Heart left ventricle (tissue), 16 donors: ENCODE results near the gene FRMD1. TPM values are rescaled to one million over a fixed set of nuclear protein-coding genes. Genes with fewer than 3 reads are reported as not detected.

Source experiments
- ATAC-seq, 4 donors: fragments of 200-7000 bp; cut with Tn5 transposase; one replicate each; pipeline ENCODE4 v1.9.1; 2020 to 2022; ENCODE audit warnings: moderate library complexity in 4 of 4, mild to moderate bottlenecking in 3 of 4, moderate number of reproducible peaks in 1 of 4
- DNase-seq, 5 donors: peaks; one replicate each; pipeline ENCODE4 v3.0.0-alpha.2; 2020
- H3K27ac ChIP-seq, 12 donors: fragments of 200-600 bp; sonication (generic) in 4 of 12; one replicate each; pipeline versions ENCODE4 v1.5.0 to v1.8.0; 2016 to 2022; ENCODE audit warnings: mild to moderate bottlenecking in 2 of 12
- H3K27me3 ChIP-seq, 9 donors: fragments of 200-600 bp; sonication (generic) in 2 of 9; one replicate each; pipeline versions ENCODE4 v1.5.1 to v1.8.0; 2016 to 2022; ENCODE audit warnings: mild to moderate bottlenecking in 3 of 9
- H3K36me3 ChIP-seq, 9 donors: fragments of 200-600 bp; sonication (generic) in 2 of 9; one replicate each; pipeline versions ENCODE4 v1.5.0 to v1.8.0; 2018 to 2022; ENCODE audit warnings: mild to moderate bottlenecking in 2 of 9
- H3K4me1 ChIP-seq, 12 donors: fragments of 200-600 bp; sonication (generic) in 4 of 12; one replicate each; pipeline versions ENCODE4 v1.5.0 to v1.8.0; 2016 to 2022; ENCODE audit warnings: mild to moderate bottlenecking in 3 of 12
- H3K4me3 ChIP-seq, 12 donors: fragments of 200-600 bp; sonication (generic) in 4 of 12; one replicate each; pipeline versions ENCODE4 v1.5.0 to v1.8.0; 2017 to 2022; ENCODE audit warnings: mild to moderate bottlenecking in 9 of 12, moderate library complexity in 4 of 12
- H3K9me3 ChIP-seq, 12 donors: fragments of 200-600 bp; sonication (generic) in 4 of 12; one replicate each; pipeline versions ENCODE4 v1.5.0 to v1.8.0; 2016 to 2022; ENCODE audit warnings: mild to moderate bottlenecking in 1 of 12
- POLR2A ChIP-seq, 2 donors: fragments of 450-650 bp; IDR thresholded peaks; one replicate each; pipeline ENCODE4 v1.6.1; 2017; ENCODE audit warnings: antibody characterized with exemption in 2 of 2, mild to moderate bottlenecking in 2 of 2, moderate library complexity in 2 of 2
- WGBS, 4 donors: extraction: QIAGEN DNeasy Blood & Tissue Kit in 2 of 4; methylation state at CpG; one replicate each; pipeline versions ENCODE4 v1.1.5 to v1.1.7; 2013 to 2018; 5-methylcytosine and 5-hydroxymethylcytosine counted together
- intact Hi-C, 10 donors: fragments of 100-400 bp; cut with DNase I; formaldehyde crosslinking; loops; one replicate each; pipeline versions ENCODE4 v1.11.1 to v1.14.2; 2022
- polyA plus RNA-seq, 2 donors: library from polyadenylated mRNA; stranded (reverse); fragments of 200-250 nt; gene quantifications; one replicate each; pipeline ENCODE4 v1.2.3, GENCODE V29; 2013
- total RNA-seq, 9 donors: library from RNA; depleted of rRNA in 2 of 9; stranded (reverse); fragments of >200 nt in 2 of 9; fragmentation: NEBNext Ultra II Directional in 3 of 9; extraction: Animal tissue kit (Norgen Biotek cat#: 25700) in 3 of 9; gene quantifications; one replicate each; pipeline versions ENCODE4 v1.1.0 to v1.2.4, GENCODE V29; 2016 to 2023
- TF ChIP-seq, protein P1 (sequence below), 12 donors: fragments of 200-600 bp; sonication (generic) in 4 of 12; IDR thresholded peaks; one replicate each; pipeline versions ENCODE4 v1.5.0 to v1.8.0; 2018 to 2022; ENCODE audit warnings: antibody characterized with exemption in 12 of 12, mild to moderate bottlenecking in 5 of 12
- donor health status: ischemic (EF 13 %, LVEDD 7.1; RV severe dilation, severe dysfunction).
- donor health status: healthy with polysubstance abuse.
- donor health status: DM: no; HTN: yes; CAD: no.
- donor health status: DM: no; HTN: no; CAD: no.
- donor health status: ischemic (EF 25% LVEDD 6.9; RV normal size, moderate dysfunction).
- donor health status: ischemic (EF 25% LVEDD 5.7; RV mildly dilated, moderate dysfunction).
- donor health status: healthy.
- donor health status: DM: yes; HTN: yes; CAD: no.
- donor health status: ischemic (EF 35%, LVEDD 5.7; RV mildly dilated, moderate dysfunction).
- donor health status: nonischemic (EF 11% LVEDD 7.7; RV severe dilation, severe dysfunction).
- donor health status: DM: yes; HTN: yes; CAD: no.
- donor health status: PGD.
- donor health status: ischemic (EF 29% LVEDD 5.4; RV normal size, mild dysfunction).
- donor health status: nonischemic (EF 23%, LVEDD 6.1; RV moderate dilation, normal function).

The FRMD1 gene
- total and polyA plus RNA-seq, 11 donors, result 0.04 to 0.50 (median 0.14) TPM; not detected in 7

DNA sequence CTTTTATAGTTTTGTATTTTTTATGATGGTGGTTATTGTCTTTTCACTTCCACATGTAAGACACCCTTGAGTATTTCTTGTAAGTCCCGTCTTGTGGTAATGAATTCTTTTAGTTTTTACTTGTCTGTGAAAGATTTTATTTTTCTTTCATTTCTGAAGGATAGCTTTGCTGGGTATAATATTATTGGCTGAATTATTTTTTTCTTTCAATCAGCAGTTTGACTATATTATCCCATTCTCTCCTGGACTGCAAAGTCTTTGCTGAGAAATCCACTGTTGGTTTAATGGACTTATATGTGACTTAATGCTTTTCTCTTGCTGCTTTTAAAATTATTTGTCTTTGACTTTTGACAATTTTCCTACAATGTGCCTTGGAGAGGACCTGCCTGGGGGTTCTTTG lies 67.7 kb downstream of the FRMD1 start:
- peaks cover 0 to 31% (median 12%) of the 10 kb centered on the region in 12 donors for H3K4me1 ChIP-seq
- H3K4me3 ChIP-seq, result no peak overlapping the region
- no peak for DNase-seq
- intact Hi-C loops, result no loop called here
- no peak overlapping the region for H3K27ac ChIP-seq
- TF ChIP-seq, protein P1, sequence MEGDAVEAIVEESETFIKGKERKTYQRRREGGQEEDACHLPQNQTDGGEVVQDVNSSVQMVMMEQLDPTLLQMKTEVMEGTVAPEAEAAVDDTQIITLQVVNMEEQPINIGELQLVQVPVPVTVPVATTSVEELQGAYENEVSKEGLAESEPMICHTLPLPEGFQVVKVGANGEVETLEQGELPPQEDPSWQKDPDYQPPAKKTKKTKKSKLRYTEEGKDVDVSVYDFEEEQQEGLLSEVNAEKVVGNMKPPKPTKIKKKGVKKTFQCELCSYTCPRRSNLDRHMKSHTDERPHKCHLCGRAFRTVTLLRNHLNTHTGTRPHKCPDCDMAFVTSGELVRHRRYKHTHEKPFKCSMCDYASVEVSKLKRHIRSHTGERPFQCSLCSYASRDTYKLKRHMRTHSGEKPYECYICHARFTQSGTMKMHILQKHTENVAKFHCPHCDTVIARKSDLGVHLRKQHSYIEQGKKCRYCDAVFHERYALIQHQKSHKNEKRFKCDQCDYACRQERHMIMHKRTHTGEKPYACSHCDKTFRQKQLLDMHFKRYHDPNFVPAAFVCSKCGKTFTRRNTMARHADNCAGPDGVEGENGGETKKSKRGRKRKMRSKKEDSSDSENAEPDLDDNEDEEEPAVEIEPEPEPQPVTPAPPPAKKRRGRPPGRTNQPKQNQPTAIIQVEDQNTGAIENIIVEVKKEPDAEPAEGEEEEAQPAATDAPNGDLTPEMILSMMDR (IDR thresholded peaks at IDR 0.05), result no peak
- no peak for TF ChIP-seq POLR2A (IDR thresholded peaks at IDR 0.05)
- no peak for ATAC-seq
- H3K9me3 ChIP-seq, result peaks cover 0 to 41% (median 22%) of the 10 kb centered on the region in 12 donors
- H3K27me3 ChIP-seq, result no peaks in the 10 kb centered on the region
- WGBS, 4 donors, result 89 to 98% (median 92%) methylated on average over 1 of the region's 1 CpG
- no peaks in the 10 kb centered on the region for H3K36me3 ChIP-seq

DNA sequence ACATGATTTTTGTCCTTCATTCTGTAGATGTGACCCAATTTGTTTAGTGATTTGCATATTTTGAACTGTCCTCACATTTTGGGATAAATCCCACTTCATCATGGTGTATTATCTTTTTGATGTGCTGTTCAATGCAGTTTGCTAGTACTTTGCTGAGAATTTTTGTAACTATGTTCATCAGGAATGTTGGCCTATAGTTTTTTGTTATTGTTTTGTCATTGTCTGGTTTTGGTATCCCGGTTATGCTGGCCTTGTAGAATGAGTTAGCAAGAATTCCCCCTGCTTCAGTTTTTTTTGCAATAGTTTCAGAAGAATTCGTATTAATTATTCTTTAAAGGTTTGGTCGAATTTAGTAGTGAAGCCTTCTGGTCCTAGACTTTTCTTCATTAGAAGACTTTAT lies 69.7 kb downstream of the FRMD1 start:
- Histone ChIP-seq H3K27ac (no peak overlapping the region), H3K4me3 (no peak overlapping the region), H3K4me1 (peaks cover 0 to 24% (median 11%) of the 10 kb centered on the region in 12 donors), H3K27me3 (no peaks in the 10 kb centered on the region), H3K9me3 (peaks cover 0 to 41% (median 22%) of the 10 kb centered on the region in 12 donors), H3K36me3 (no peaks in the 10 kb centered on the region)
- WGBS, 4 donors, result 91 to 97% (median 95%) methylated on average over 3 of the region's 3 CpGs
- intact Hi-C loops, result no loop called here
- TF ChIP-seq POLR2A (IDR thresholded peaks at IDR 0.05), result no peak
- TF ChIP-seq, protein P1 (IDR thresholded peaks at IDR 0.05), result no peak
- ATAC-seq (no peak), DNase-seq (no peak)

DNA sequence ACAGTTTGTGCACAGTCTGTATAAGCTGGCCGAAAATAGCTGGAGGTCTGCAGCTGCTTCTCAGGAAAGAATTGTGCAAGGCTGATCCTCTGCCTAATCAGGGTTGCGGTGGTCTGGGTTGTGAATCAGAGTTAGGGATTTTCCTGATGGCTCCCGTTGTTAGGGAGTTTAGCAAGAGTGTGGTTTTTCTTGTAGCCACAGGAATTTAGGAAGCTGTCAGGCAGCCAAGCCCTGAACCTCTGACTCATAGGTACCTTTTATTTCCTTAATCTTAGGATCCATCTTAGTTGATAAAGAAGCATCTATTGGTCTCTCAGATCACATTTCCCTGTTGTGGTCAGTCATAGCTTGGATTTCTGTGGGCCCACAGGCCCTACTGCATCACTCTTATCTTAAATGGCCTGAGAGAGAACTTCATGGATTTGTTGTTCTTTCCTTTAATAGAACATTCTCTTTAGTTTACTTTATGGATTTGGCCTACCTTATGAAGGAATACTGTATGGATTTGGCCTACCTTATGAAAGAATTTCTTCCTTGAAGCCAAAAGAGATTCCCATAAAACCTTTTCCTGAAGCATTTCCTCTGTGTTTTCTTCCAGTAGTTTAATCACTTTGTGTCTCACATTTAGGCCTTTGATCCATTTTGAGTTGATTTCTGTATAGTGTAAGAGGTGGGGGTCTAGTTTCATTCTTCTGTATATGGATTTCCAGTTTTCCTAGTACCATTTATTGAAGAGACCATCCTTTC lies 71.2 kb downstream of the FRMD1 start:
- intact Hi-C loops, result no loop called here
- H3K4me1 ChIP-seq, result peaks cover 0 to 30% (median 7%) of the 10 kb centered on the region in 12 donors
- H3K4me3 ChIP-seq, result no peak overlapping the region
- DNase-seq, result no peak
- H3K9me3 ChIP-seq, result peaks cover 0 to 41% (median 22%) of the 10 kb centered on the region in 12 donors
- H3K36me3 ChIP-seq, result no peaks in the 10 kb centered on the region
- no peak for TF ChIP-seq POLR2A (IDR thresholded peaks at IDR 0.05)
- TF ChIP-seq, protein P1 (IDR thresholded peaks at IDR 0.05), result no peak
- no peaks in the 10 kb centered on the region for H3K27me3 ChIP-seq
- WGBS, 4 donors, result 31 to 40% (median 37%) methylated on average over 3 of the region's 3 CpGs
- ATAC-seq, result peak; percentile 32 to 85 (median 80)
- peak overlapping the region in 6 of 12 donors; percentile 9 to 52 (median 26) for H3K27ac ChIP-seq

DNA sequence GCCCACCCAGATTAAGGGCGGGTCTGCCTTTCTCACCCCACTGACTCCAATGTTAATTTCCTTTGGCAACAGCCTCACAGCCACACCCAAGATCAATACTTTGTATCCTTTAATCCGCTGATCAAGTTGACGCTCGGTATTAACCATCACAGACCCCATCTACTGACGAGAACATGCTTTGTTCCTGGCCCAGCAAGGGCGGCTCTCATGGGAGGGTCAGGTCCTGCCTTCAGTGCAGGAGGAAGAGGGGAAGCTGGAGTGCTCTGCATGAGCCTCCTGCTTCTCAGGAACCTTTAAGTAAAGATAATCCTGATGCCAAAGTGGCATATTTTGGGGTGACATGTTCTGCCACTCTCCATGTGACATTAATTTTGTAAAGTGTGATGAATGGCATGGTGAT lies 73.2 kb downstream of the FRMD1 start:
- Histone ChIP-seq H3K9me3 (peaks cover 0 to 22% (median 6%) of the 10 kb centered on the region in 12 donors), H3K4me1 (peaks cover 0 to 32% (median 7%) of the 10 kb centered on the region in 12 donors), H3K27me3 (no peaks in the 10 kb centered on the region), H3K4me3 (no peak overlapping the region), H3K27ac (no peak overlapping the region), H3K36me3 (no peaks in the 10 kb centered on the region)
- ATAC-seq (no peak), DNase-seq (no peak)
- TF ChIP-seq POLR2A (IDR thresholded peaks at IDR 0.05), result no peak
- TF ChIP-seq, protein P1 (IDR thresholded peaks at IDR 0.05), result no peak
- intact Hi-C loops, result no loop called here
- WGBS, 4 donors, result 95 to 100% (median 96%) methylated on average over 6 of the region's 6 CpGs
